Measurements from ENCODE around the gene NRXN3. TPM values are rescaled to one million over a fixed set of nuclear protein-coding genes. Genes with fewer than 3 reads are reported as not detected.

Gene NRXN3
- total RNA-seq, 1 donor = 2.5 TPM

DNA sequence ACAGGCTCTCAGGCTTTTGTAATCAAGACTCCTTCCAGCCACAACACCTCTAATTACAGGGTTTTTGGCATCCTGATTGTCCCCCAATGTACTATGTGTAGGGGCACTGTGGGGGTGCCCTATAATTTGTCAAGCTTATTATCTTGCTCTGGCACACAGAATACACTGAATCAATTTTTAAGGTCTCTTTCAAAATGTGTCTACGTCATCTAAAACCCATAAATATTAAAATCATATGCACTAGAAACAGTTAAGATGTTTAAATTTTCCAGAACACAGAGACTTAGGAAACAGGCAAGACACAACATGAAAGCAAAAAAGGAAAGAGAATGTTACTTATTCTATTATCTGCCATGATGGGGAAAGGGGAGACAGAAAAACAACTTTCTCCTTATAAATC is 665.7 kb downstream of the NRXN3 start:
- no peak for DNase-seq (ENCODE audit: insufficient read length, low spot score, missing footprints)
- TF ChIP-seq, protein P1, sequence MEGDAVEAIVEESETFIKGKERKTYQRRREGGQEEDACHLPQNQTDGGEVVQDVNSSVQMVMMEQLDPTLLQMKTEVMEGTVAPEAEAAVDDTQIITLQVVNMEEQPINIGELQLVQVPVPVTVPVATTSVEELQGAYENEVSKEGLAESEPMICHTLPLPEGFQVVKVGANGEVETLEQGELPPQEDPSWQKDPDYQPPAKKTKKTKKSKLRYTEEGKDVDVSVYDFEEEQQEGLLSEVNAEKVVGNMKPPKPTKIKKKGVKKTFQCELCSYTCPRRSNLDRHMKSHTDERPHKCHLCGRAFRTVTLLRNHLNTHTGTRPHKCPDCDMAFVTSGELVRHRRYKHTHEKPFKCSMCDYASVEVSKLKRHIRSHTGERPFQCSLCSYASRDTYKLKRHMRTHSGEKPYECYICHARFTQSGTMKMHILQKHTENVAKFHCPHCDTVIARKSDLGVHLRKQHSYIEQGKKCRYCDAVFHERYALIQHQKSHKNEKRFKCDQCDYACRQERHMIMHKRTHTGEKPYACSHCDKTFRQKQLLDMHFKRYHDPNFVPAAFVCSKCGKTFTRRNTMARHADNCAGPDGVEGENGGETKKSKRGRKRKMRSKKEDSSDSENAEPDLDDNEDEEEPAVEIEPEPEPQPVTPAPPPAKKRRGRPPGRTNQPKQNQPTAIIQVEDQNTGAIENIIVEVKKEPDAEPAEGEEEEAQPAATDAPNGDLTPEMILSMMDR (IDR thresholded peaks at IDR 0.05; ENCODE audit: extremely low read depth, low read depth, low read length) = no peak
- Histone ChIP-seq H3K4me2 (ENCODE audit: insufficient read depth, low read length) (no peak overlapping the region), H3K9me3 (ENCODE audit: low read depth, low read length) (no peaks in the 10 kb centered on the region), H3K79me2 (ENCODE audit: insufficient read depth, low read length) (no peaks in the 10 kb centered on the region), H3K4me3 (ENCODE audit: insufficient read depth, low read length) (no peak overlapping the region), H4K20me1 (ENCODE audit: insufficient read depth, low read length) (no peaks in the 10 kb centered on the region), H3K27ac (ENCODE audit: low read depth, low read length) (no peak overlapping the region), H2AFZ (ENCODE audit: low read length) (no peak overlapping the region), H3K4me1 (ENCODE audit: insufficient read depth, low read length) (no peaks in the 10 kb centered on the region), H3K27me3 (ENCODE audit: insufficient read depth, low read length) (no peaks in the 10 kb centered on the region), H3K36me3 (ENCODE audit: insufficient read depth, low read length) (no peaks in the 10 kb centered on the region)

DNA sequence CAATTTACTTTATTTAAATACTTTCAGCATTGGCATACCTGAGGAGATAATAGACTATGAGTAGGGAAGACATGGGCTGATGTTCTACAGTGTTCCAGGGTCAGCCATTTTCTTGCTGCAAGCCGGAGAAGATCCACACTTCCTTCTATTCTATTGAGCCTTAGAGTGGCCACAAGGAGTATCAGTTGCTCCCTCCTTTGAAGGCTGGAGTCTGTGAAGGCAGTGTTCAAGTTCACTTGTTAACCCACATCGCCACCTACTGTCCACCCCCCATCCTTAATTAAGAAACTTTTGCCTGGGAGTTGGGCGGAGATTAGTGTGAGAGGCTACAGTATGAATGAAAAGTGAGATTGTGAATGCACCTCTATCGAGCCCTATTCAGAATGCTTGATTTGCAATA is 666.6 kb downstream of the NRXN3 start:
- no peak overlapping the region for H2AFZ ChIP-seq (ENCODE audit: low read length)
- H3K4me1 ChIP-seq (ENCODE audit: insufficient read depth, low read length) = no peaks in the 10 kb centered on the region
- TF ChIP-seq, protein P1 (IDR thresholded peaks at IDR 0.05; ENCODE audit: extremely low read depth, low read depth, low read length) = peak; percentile 45
- H3K27me3 ChIP-seq (ENCODE audit: insufficient read depth, low read length) = no peaks in the 10 kb centered on the region
- no peak overlapping the region for H3K4me3 ChIP-seq (ENCODE audit: insufficient read depth, low read length)
- H3K4me2 ChIP-seq (ENCODE audit: insufficient read depth, low read length) = no peak overlapping the region
- H3K27ac ChIP-seq (ENCODE audit: low read depth, low read length) = no peak overlapping the region
- no peaks in the 10 kb centered on the region for H3K36me3 ChIP-seq (ENCODE audit: insufficient read depth, low read length)
- no peaks in the 10 kb centered on the region for H4K20me1 ChIP-seq (ENCODE audit: insufficient read depth, low read length)
- no peaks in the 10 kb centered on the region for H3K9me3 ChIP-seq (ENCODE audit: low read depth, low read length)
- peak; percentile 25 for DNase-seq (ENCODE audit: insufficient read length, low spot score, missing footprints)
- H3K79me2 ChIP-seq (ENCODE audit: insufficient read depth, low read length) = no peaks in the 10 kb centered on the region

DNA sequence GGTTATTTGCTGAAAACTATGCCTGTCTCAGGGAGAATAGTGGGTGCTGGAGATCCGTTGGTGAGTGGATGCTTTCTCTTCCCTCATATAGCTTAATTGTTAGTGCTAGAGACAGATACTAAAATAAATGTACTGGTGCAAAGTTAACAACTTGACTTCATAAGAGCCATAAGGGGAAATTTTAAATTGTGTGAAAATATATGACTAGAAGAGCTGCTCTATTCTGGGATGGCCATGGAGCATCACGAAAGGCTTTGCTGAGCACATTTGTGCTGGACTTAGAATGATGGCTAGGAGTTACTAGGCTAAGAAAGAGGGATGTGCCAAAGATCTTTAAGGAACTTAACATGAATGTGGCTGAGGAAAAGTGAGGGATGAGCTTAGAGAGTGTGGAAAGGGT is 668.8 kb downstream of the NRXN3 start:
- H4K20me1 ChIP-seq (ENCODE audit: insufficient read depth, low read length) = no peaks in the 10 kb centered on the region
- no peaks in the 10 kb centered on the region for H3K36me3 ChIP-seq (ENCODE audit: insufficient read depth, low read length)
- DNase-seq (ENCODE audit: insufficient read length, low spot score, missing footprints) = no peak
- no peaks in the 10 kb centered on the region for H3K4me1 ChIP-seq (ENCODE audit: insufficient read depth, low read length)
- no peaks in the 10 kb centered on the region for H3K9me3 ChIP-seq (ENCODE audit: low read depth, low read length)
- TF ChIP-seq, protein P1 (IDR thresholded peaks at IDR 0.05; ENCODE audit: extremely low read depth, low read depth, low read length) = no peak
- no peaks in the 10 kb centered on the region for H3K27me3 ChIP-seq (ENCODE audit: insufficient read depth, low read length)
- H3K4me3 ChIP-seq (ENCODE audit: insufficient read depth, low read length) = no peak overlapping the region
- no peak overlapping the region for H2AFZ ChIP-seq (ENCODE audit: low read length)
- no peak overlapping the region for H3K27ac ChIP-seq (ENCODE audit: low read depth, low read length)
- no peaks in the 10 kb centered on the region for H3K79me2 ChIP-seq (ENCODE audit: insufficient read depth, low read length)
- no peak overlapping the region for H3K4me2 ChIP-seq (ENCODE audit: insufficient read depth, low read length)

DNA sequence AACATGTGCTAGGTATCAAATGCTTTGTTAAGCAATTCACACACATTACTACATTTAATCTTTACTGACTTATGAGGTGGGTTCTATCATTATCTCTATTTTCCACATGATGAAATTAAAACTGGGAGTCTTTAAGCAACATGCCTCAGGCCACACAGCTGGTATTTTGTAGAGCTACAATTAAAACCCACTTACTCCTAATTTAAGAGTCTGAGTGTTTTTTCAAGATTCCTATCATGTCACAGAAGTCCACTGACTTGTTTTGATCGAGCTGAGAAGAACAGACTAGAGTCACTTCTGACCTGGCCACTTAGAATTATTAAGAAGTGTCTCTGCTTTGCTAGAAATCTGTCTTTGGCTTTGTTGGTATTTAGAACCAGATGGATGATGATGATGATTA is 670.7 kb downstream of the NRXN3 start:
- Histone ChIP-seq H3K4me3 (ENCODE audit: insufficient read depth, low read length) (no peak overlapping the region), H3K4me2 (ENCODE audit: insufficient read depth, low read length) (no peak overlapping the region), H2AFZ (ENCODE audit: low read length) (no peak overlapping the region), H3K9me3 (ENCODE audit: low read depth, low read length) (no peaks in the 10 kb centered on the region), H3K27ac (ENCODE audit: low read depth, low read length) (no peak overlapping the region), H3K79me2 (ENCODE audit: insufficient read depth, low read length) (no peaks in the 10 kb centered on the region), H3K27me3 (ENCODE audit: insufficient read depth, low read length) (no peaks in the 10 kb centered on the region), H3K4me1 (ENCODE audit: insufficient read depth, low read length) (no peaks in the 10 kb centered on the region), H4K20me1 (ENCODE audit: insufficient read depth, low read length) (no peaks in the 10 kb centered on the region), H3K36me3 (ENCODE audit: insufficient read depth, low read length) (no peaks in the 10 kb centered on the region)
- no peak for DNase-seq (ENCODE audit: insufficient read length, low spot score, missing footprints)
- TF ChIP-seq, protein P1 (IDR thresholded peaks at IDR 0.05; ENCODE audit: extremely low read depth, low read depth, low read length) = no peak

All from osteoblast (primary cell).